CD14-positive monocyte (primary cell): Measurements from ENCODE around the gene INO80D. TPM values are rescaled to one million over a fixed set of nuclear protein-coding genes. Genes with fewer than 3 reads are reported as not detected.

ENCODE experiments used
- DNase-seq, 3 donors: peaks; one replicate each; pipeline ENCODE4 v3.0.0-alpha.2; 2011 to 2022
- H2AFZ ChIP-seq: 2 replicates; pipeline ENCODE4 v1.6.0; 2012; ENCODE audit warnings: mild to moderate bottlenecking, low read depth, low read length, inconsistent platforms; ENCODE audit not compliant: insufficient read depth, poor library complexity, severe bottlenecking
- H3K27ac ChIP-seq, 2 donors: 1 replicate in 1 of 2; 2 replicates in 1 of 2; pipeline ENCODE4 v1.5.1; 2012 to 2013; ENCODE audit warnings: low read length in 2 of 2, control low read depth in 1 of 2, inconsistent platforms in 1 of 2, low read depth in 1 of 2, mild to moderate bottlenecking in 1 of 2
- H3K27me3 ChIP-seq, 2 donors: one replicate each; pipeline versions ENCODE4 v1.6.0 to v1.6.1; 2011 to 2013; ENCODE audit warnings: low read length in 2 of 2; ENCODE audit not compliant: control insufficient read depth in 2 of 2, insufficient read depth in 2 of 2
- H3K36me3 ChIP-seq, 2 donors: replicated peaks in 1 of 2; 1 replicate in 1 of 2; 2 replicates in 1 of 2; pipeline versions ENCODE4 v1.5.1 to v1.6.1; 2012 to 2013; ENCODE audit warnings: low read length in 2 of 2, control low read depth in 1 of 2, inconsistent platforms in 1 of 2, mild to moderate bottlenecking in 1 of 2; ENCODE audit not compliant: insufficient read depth in 2 of 2, control insufficient read depth in 1 of 2
- H3K4me1 ChIP-seq, 2 donors: 1 replicate in 1 of 2; 2 replicates in 1 of 2; pipeline versions ENCODE4 v1.5.1 to v1.6.1; 2012 to 2013; ENCODE audit warnings: low read length in 2 of 2, control low read depth in 1 of 2, inconsistent platforms in 1 of 2, mild to moderate bottlenecking in 1 of 2, moderate library complexity in 1 of 2; ENCODE audit not compliant: insufficient read depth in 2 of 2, control insufficient read depth in 1 of 2
- H3K4me2 ChIP-seq: replicated peaks from 2 replicates; pipeline ENCODE3; 2012; ENCODE audit warnings: low read length, moderate library complexity, mild to moderate bottlenecking; ENCODE audit not compliant: poor library complexity, severe bottlenecking; ENCODE audit errors: extremely low read depth
- H3K4me3 ChIP-seq, 3 experiments: fragments of 200-600 bp in 1 of 3; sonication (generic) in 1 of 3; replicated peaks in 1 of 3; 1 replicate in 2 of 3; 2 replicates in 1 of 3; pipeline ENCODE4 v1.5.1; 2011 to 2013; ENCODE audit warnings: low read length in 3 of 3, mild to moderate bottlenecking in 3 of 3, control low read depth in 2 of 3, low read depth in 2 of 3, inconsistent platforms in 1 of 3, moderate library complexity in 1 of 3
- H3K79me2 ChIP-seq: 2 replicates; pipeline ENCODE4 v1.6.0; 2012; ENCODE audit warnings: mild to moderate bottlenecking, control low read depth, inconsistent platforms, low read length, moderate library complexity; ENCODE audit not compliant: insufficient read depth
- H3K9ac ChIP-seq: 2 replicates; pipeline ENCODE4 v1.6.0; 2017; ENCODE audit warnings: low read length, mild to moderate bottlenecking; ENCODE audit not compliant: insufficient read depth, poor library complexity, severe bottlenecking
- H3K9me3 ChIP-seq, 2 donors: replicated peaks in 1 of 2; 1 replicate in 1 of 2; 2 replicates in 1 of 2; pipeline versions ENCODE4 v1.5.1 to v1.6.1; 2012 to 2013; ENCODE audit warnings: low read length in 2 of 2, control low read depth in 1 of 2; ENCODE audit not compliant: control insufficient read depth in 1 of 2, insufficient read depth in 1 of 2
- H4K20me1 ChIP-seq: 2 replicates; pipeline ENCODE4 v1.6.0; 2012; ENCODE audit warnings: mild to moderate bottlenecking, low read length, control low read depth, moderate library complexity; ENCODE audit not compliant: insufficient read depth
- H3K27ac Mint-ChIP-seq, 7 donors: one replicate each; pipeline ENCODE4 v1.8.0; 2020; ENCODE audit warnings: mild to moderate bottlenecking in 7 of 7, mixed read lengths in 7 of 7, moderate library complexity in 6 of 7, inconsistent platforms in 2 of 7
- H3K27me3 Mint-ChIP-seq, 3 donors: one replicate each; pipeline ENCODE4 v1.8.0; 2021 to 2022; ENCODE audit warnings: low read depth in 3 of 3, mild to moderate bottlenecking in 3 of 3, mixed read lengths in 3 of 3, moderate library complexity in 3 of 3, inconsistent platforms in 1 of 3
- H3K36me3 Mint-ChIP-seq, 2 donors: one replicate each; pipeline ENCODE4 v1.8.0; 2020; ENCODE audit warnings: mixed read lengths in 2 of 2, inconsistent platforms in 1 of 2, mild to moderate bottlenecking in 1 of 2
- H3K4me1 Mint-ChIP-seq: one replicate; pipeline ENCODE4 v1.8.0; 2020; ENCODE audit warnings: mild to moderate bottlenecking, mixed read lengths
- H3K4me3 Mint-ChIP-seq, 2 donors: one replicate each; pipeline ENCODE4 v1.8.0; 2020; ENCODE audit warnings: mild to moderate bottlenecking in 2 of 2, mixed read lengths in 2 of 2, moderate library complexity in 1 of 2
- H3K9me3 Mint-ChIP-seq, 7 donors: one replicate each; pipeline ENCODE4 v1.8.0; 2020 to 2022; ENCODE audit warnings: mixed read lengths in 7 of 7, mild to moderate bottlenecking in 6 of 7, moderate library complexity in 6 of 7, inconsistent platforms in 2 of 7
- WGBS: methylation state at CpG from one replicate; pipeline ENCODE4 v1.1.5; 2013; ENCODE audit warnings: missing lambda C conversion rate; ENCODE audit not compliant: insufficient coverage; 5-methylcytosine and 5-hydroxymethylcytosine counted together
- intact Hi-C, 2 donors: fragments of 100-400 bp; cut with micrococcal nuclease; formaldehyde crosslinking; loops; one replicate each; pipeline versions ENCODE4 v1.15.0 to v1.15.1; 2023
- polyA plus RNA-seq, 3 donors: library from polyadenylated mRNA; depleted of rRNA in 1 of 3; unstranded in 2 of 3; stranded (reverse) in 1 of 3; fragments of 300-500 nt in 2 of 3; fragments of >200 nt in 1 of 3; fragmentation: Illumina TruSeq in 2 of 3; gene quantifications; 1 replicate in 2 of 3; 2 replicates in 1 of 3; pipeline ENCODE4 v1.2.3, GENCODE V29; 2012 to 2021
- TF ChIP-seq, protein P1 (sequence below): fragments of 200-600 bp; IDR thresholded peaks from one replicate; pipeline ENCODE4 v1.8.0; 2022; ENCODE audit warnings: antibody characterized with exemption, mild to moderate bottlenecking

The INO80D gene
- polyA plus RNA-seq, 3 donors: 3.8 to 6.1 (median 4.4) TPM

DNA sequence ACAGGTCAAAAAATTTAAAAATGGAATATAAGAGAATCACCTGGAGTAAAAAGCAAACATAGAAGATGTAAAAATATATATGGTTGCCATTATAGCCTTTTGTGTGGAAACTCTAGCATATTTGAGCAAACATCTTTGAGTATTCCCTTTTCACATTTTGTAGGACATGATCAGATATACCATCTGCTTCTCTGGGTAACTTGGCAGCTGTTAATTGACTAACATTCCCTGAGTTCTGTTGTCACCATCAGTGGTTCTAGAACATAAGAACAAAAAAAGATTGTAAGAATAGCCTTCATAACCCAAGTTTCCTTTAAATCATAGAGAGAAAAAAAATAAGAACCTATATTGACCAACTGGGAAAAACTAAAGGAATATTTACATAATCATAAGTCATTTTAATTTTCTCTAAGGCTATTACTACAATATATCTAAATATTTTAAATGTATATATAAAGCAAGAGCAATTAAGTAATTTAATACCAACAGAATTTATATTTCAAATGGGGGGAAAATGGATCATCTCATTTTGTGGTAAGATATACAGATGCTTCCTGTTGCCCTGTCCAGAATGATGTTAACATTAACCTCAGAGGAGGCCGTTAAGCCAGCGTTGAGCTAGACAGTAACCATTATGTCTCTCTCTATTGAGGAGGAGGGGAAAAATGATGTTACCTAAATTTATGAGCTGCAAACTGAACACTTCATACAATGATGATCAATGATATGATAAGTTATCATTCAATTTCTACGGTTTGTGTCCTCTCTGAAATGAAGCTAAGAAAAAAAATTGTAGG lies 9.8 kb upstream of the INO80D start:
- Mint-ChIP-seq H3K4me1 (peaks cover 30% of the 10 kb centered on the region), H3K36me3 (peaks cover 4 to 5% of the 10 kb centered on the region in 2 donors), H3K27me3 (peaks cover 0 to 2% (median 0%) of the 10 kb centered on the region in 3 donors), H3K4me3 (no peak overlapping the region), H3K9me3 (no peaks in the 10 kb centered on the region), H3K27ac (no peak overlapping the region)
- Histone ChIP-seq H4K20me1 (no peaks in the 10 kb centered on the region), H2AFZ (peak overlapping the region; percentile 6), H3K27me3 (no peaks in the 10 kb centered on the region), H3K9me3 (no peaks in the 10 kb centered on the region), H3K4me1 (peaks cover 12 to 22% of the 10 kb centered on the region in 2 donors), H3K9ac (no peak overlapping the region), H3K4me3 (no peak overlapping the region), H3K79me2 (peaks cover 3% of the 10 kb centered on the region), H3K27ac (no peak overlapping the region), H3K4me2 (no peak overlapping the region), H3K36me3 (peaks cover 2 to 3% of the 10 kb centered on the region in 2 donors)
- DNase-seq: no peak
- no CpG with 5 or more reads among the region's 3 CpGs for WGBS
- TF ChIP-seq, protein P1, sequence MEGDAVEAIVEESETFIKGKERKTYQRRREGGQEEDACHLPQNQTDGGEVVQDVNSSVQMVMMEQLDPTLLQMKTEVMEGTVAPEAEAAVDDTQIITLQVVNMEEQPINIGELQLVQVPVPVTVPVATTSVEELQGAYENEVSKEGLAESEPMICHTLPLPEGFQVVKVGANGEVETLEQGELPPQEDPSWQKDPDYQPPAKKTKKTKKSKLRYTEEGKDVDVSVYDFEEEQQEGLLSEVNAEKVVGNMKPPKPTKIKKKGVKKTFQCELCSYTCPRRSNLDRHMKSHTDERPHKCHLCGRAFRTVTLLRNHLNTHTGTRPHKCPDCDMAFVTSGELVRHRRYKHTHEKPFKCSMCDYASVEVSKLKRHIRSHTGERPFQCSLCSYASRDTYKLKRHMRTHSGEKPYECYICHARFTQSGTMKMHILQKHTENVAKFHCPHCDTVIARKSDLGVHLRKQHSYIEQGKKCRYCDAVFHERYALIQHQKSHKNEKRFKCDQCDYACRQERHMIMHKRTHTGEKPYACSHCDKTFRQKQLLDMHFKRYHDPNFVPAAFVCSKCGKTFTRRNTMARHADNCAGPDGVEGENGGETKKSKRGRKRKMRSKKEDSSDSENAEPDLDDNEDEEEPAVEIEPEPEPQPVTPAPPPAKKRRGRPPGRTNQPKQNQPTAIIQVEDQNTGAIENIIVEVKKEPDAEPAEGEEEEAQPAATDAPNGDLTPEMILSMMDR: no peak
- intact Hi-C loops: no loop called here

DNA sequence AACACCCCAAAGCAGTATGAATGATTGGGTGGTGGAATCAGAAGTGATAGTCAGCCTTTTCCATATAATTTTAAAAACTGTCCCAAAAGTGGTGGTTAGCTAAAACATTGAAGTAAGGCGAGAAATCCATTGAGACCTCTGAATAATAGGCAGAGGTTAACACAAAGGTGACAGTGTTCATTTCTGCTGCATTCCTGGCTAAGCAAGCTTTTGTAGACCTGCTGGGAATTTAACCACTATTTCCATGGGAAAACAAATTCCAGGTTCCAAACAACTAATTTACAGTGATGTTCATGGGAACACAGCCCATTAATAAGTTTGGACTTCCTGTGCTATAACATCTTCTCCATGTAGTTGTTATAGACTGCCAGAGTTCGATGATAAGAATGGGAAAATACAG lies 6.3 kb upstream of the INO80D start:
- Histone ChIP-seq H3K79me2 (peaks cover 34% of the 10 kb centered on the region), H3K36me3 (peaks cover 3% of the 10 kb centered on the region in 2 donors), H3K4me2 (no peak overlapping the region), H3K9ac (no peak overlapping the region), H3K4me1 (peaks cover 6 to 17% of the 10 kb centered on the region in 2 donors), H3K27ac (no peak overlapping the region), H3K4me3 (no peak overlapping the region), H3K27me3 (no peaks in the 10 kb centered on the region), H3K9me3 (no peaks in the 10 kb centered on the region), H2AFZ (no peak overlapping the region), H4K20me1 (no peaks in the 10 kb centered on the region)
- no peak for DNase-seq
- Mint-ChIP-seq H3K4me3 (no peak overlapping the region), H3K27ac (no peak overlapping the region), H3K27me3 (no peaks in the 10 kb centered on the region), H3K36me3 (peaks cover 8% of the 10 kb centered on the region in 2 donors), H3K4me1 (peaks cover 27% of the 10 kb centered on the region), H3K9me3 (no peaks in the 10 kb centered on the region)
- WGBS: no CpG with 5 or more reads among the region's 2 CpGs
- intact Hi-C loops: no loop called here
- TF ChIP-seq, protein P1: no peak
